WERI-Rb-1 (cell line): ENCODE results near the gene DHX30.
"Not testable (repeated sequence)": the region's sequence is repeated elsewhere in the genome, so short reads cannot be mapped to it uniquely, and the experiment has no call there.

Experiments used
- DNase-seq: peaks from one replicate; pipeline ENCODE4 v3.0.0-alpha.2; 2020
- H3K27ac ChIP-seq: fragments of 250-450 bp; sonication (Bioruptor Pico); 2 replicates; pipeline ENCODE4 v1.5.1; 2020; ENCODE audit warnings: mild to moderate bottlenecking, moderate library complexity
- H3K27me3 ChIP-seq: fragments of 250-450 bp; sonication (Bioruptor Pico); 2 replicates; pipeline ENCODE4 v1.5.1; 2021; ENCODE audit warnings: mild to moderate bottlenecking, low read depth, moderate library complexity; ENCODE audit not compliant: insufficient read depth, severe bottlenecking
- H3K36me3 ChIP-seq: fragments of 250-450 bp; sonication (Bioruptor Pico); 2 replicates; pipeline ENCODE4 v1.5.1; 2020; ENCODE audit warnings: mild to moderate bottlenecking, moderate library complexity
- H3K4me3 ChIP-seq: 2 replicates; pipeline ENCODE4 v1.5.1; 2011; ENCODE audit warnings: low read depth, mild to moderate bottlenecking, control low read depth, low read length
- H3K9me3 ChIP-seq: fragments of 250-450 bp; sonication (Bioruptor Pico); 2 replicates; pipeline ENCODE4 v1.5.1; 2021; ENCODE audit warnings: mild to moderate bottlenecking, moderate library complexity; ENCODE audit not compliant: severe bottlenecking
- CTCF ChIP-seq: IDR thresholded peaks from 2 replicates; pipeline ENCODE4 v1.5.1; 2011; ENCODE audit warnings: low read depth, mild to moderate bottlenecking, control low read depth, inconsistent platforms, low read length

Gene DHX30

GRCh38 chr3:47802734-47803479, at the start of gene DHX30:
Gene DHX30, plus strand, starts transcription at chr3:47803138. Its CDS starts 7,546 bp downstream, at chr3:47810684.
- DNase-seq: peak; percentile 85
- H3K27ac ChIP-seq: peak within 1 kb of the TSS; percentile 96

GRCh38 chr3:47758261-47759025, 44.5 kb upstream of the DHX30 start:
- TF ChIP-seq CTCF: no peak
- H3K36me3 ChIP-seq: peaks cover 72% of the 10 kb centered on the region
- no peaks in the 10 kb centered on the region for H3K27me3 ChIP-seq
- H3K9me3 ChIP-seq: no peaks in the 10 kb centered on the region
- no peak overlapping the region for H3K27ac ChIP-seq
- H3K4me3 ChIP-seq: no peak overlapping the region
- DNase-seq: no peak

More at GRCh38 chr3:47802734-47803479, at the start of gene DHX30:
- H3K27me3 ChIP-seq: no peaks in the 10 kb centered on the region
- H3K4me3 ChIP-seq: peak within 1 kb of the TSS; percentile 94
- no peak for TF ChIP-seq CTCF
- H3K9me3 ChIP-seq: no peaks in the 10 kb centered on the region
- peaks cover 27% of the 10 kb centered on the region for H3K36me3 ChIP-seq

GRCh38 chr3:47760207-47760606, 42.7 kb upstream of the DHX30 start:
- not testable (repeated sequence) for DNase-seq, H3K9me3 ChIP-seq, H3K27ac ChIP-seq, H3K4me3 ChIP-seq, H3K27me3 ChIP-seq
- H3K36me3 ChIP-seq: peaks cover 77% of the 10 kb centered on the region

- TF ChIP-seq CTCF: no peak
- no peak overlapping the region for H3K4me3 ChIP-seq
- H3K9me3 ChIP-seq: no peaks in the 10 kb centered on the region
- peaks cover 82% of the 10 kb centered on the region for H3K36me3 ChIP-seq
- H3K27ac ChIP-seq: no peak overlapping the region
- no peaks in the 10 kb centered on the region for H3K27me3 ChIP-seq
- DNase-seq: no peak
Measured at GRCh38 chr3:47761046-47761445, 41.9 kb upstream of the DHX30 start.

- Histone ChIP-seq H3K27ac (no peak overlapping the region), H3K36me3 (peaks cover 80% of the 10 kb centered on the region), H3K27me3 (no peaks in the 10 kb centered on the region), H3K9me3 (no peaks in the 10 kb centered on the region), H3K4me3 (no peak overlapping the region)
- TF ChIP-seq CTCF: no peak
- no peak for DNase-seq
Measured at GRCh38 chr3:47762233-47762632, 40.7 kb upstream of the DHX30 start.

GRCh38 chr3:47766186-47766585, 36.8 kb upstream of the DHX30 start:
- no peak for DNase-seq
- Histone ChIP-seq H3K27me3 (no peaks in the 10 kb centered on the region), H3K36me3 (peaks cover 79% of the 10 kb centered on the region), H3K4me3 (no peak overlapping the region), H3K27ac (no peak overlapping the region), H3K9me3 (no peaks in the 10 kb centered on the region)
- no peak for TF ChIP-seq CTCF
